Measurements from ENCODE around the gene AP3M1.

The AP3M1 gene

GRCh38 chr10:74175510-74176379, 25.1 kb upstream of the AP3M1 start:
- H4K20me1 ChIP-seq (ENCODE audit: insufficient read depth, low read length, poor library complexity, severe bottlenecking): no peaks in the 10 kb centered on the region
- H3K4me3 ChIP-seq (ENCODE audit: low read length, poor library complexity, severe bottlenecking): peak overlapping the region; percentile 94
- no peaks in the 10 kb centered on the region for H3K27me3 ChIP-seq (ENCODE audit: insufficient read depth, low read length, poor library complexity, severe bottlenecking)
- no peaks in the 10 kb centered on the region for H3K9me2 ChIP-seq (replicated peaks; ENCODE audit: low read depth, low read length)
- H3K9me3 ChIP-seq (ENCODE audit: insufficient read depth, low read depth, low read length): no peaks in the 10 kb centered on the region
- peaks cover 30% of the 10 kb centered on the region for H3K79me2 ChIP-seq (ENCODE audit: insufficient read depth, low read length)
- TF ChIP-seq CTCF (conservative IDR thresholded peaks at IDR 0.05; ENCODE audit: low read length): no peak
- TF ChIP-seq EZH2phosphoT487 (IDR thresholded peaks at IDR 0.05; ENCODE audit: borderline replicate concordance): no peak
- peaks cover 35% of the 10 kb centered on the region for H3K4me1 ChIP-seq (ENCODE audit: insufficient read depth, low read length, poor library complexity, severe bottlenecking)
- no peaks in the 10 kb centered on the region for H3K36me3 ChIP-seq (ENCODE audit: insufficient read depth, low read length)
- peak overlapping the region; percentile 86 for H3K9ac ChIP-seq (ENCODE audit: low read depth, low read length, poor library complexity, severe bottlenecking)
- H3K4me2 ChIP-seq (ENCODE audit: low read depth, low read length, poor library complexity, severe bottlenecking): peak overlapping the region; percentile 95
- 0 out of 2 replicates have a peak, but pooled peaks cover 9% of the 10 kb centered on the region for H3F3A ChIP-seq (ENCODE audit: low read depth)
- H2AFZ ChIP-seq (ENCODE audit: low read length): peak overlapping the region; percentile 98

GRCh38 chr10:74174521-74174920, 23.9 kb upstream of the AP3M1 start:
- H3K4me1 ChIP-seq (ENCODE audit: insufficient read depth, low read length, poor library complexity, severe bottlenecking): peaks cover 30% of the 10 kb centered on the region
- no peak overlapping the region for H3K4me2 ChIP-seq (ENCODE audit: low read depth, low read length, poor library complexity, severe bottlenecking)
- TF ChIP-seq EZH2phosphoT487 (IDR thresholded peaks at IDR 0.05; ENCODE audit: borderline replicate concordance) (no peak), CTCF (conservative IDR thresholded peaks at IDR 0.05; ENCODE audit: low read length) (no peak)
- H3K27me3 ChIP-seq (ENCODE audit: insufficient read depth, low read length, poor library complexity, severe bottlenecking): no peaks in the 10 kb centered on the region
- peaks cover 26% of the 10 kb centered on the region for H3K79me2 ChIP-seq (ENCODE audit: insufficient read depth, low read length)
- H3F3A ChIP-seq (ENCODE audit: low read depth): 0 out of 2 replicates have a peak, but pooled peaks cover 9% of the 10 kb centered on the region
- no peak overlapping the region for H3K4me3 ChIP-seq (ENCODE audit: low read length, poor library complexity, severe bottlenecking)
- no peak overlapping the region for H2AFZ ChIP-seq (ENCODE audit: low read length)
- no peak overlapping the region for H3K9ac ChIP-seq (ENCODE audit: low read depth, low read length, poor library complexity, severe bottlenecking)
- H3K9me2 ChIP-seq (replicated peaks; ENCODE audit: low read depth, low read length): no peaks in the 10 kb centered on the region
- no peaks in the 10 kb centered on the region for H4K20me1 ChIP-seq (ENCODE audit: insufficient read depth, low read length, poor library complexity, severe bottlenecking)
- H3K36me3 ChIP-seq (ENCODE audit: insufficient read depth, low read length): no peaks in the 10 kb centered on the region
- no peaks in the 10 kb centered on the region for H3K9me3 ChIP-seq (ENCODE audit: insufficient read depth, low read depth, low read length)

GRCh38 chr10:74171625-74172024, 21.0 kb upstream of the AP3M1 start:
- Histone ChIP-seq H3K4me1 (ENCODE audit: insufficient read depth, low read length, poor library complexity, severe bottlenecking) (peaks cover 9% of the 10 kb centered on the region), H3F3A (ENCODE audit: low read depth) (0 out of 2 replicates have a peak, but pooled peaks cover 4% of the 10 kb centered on the region), H3K9me2 (replicated peaks; ENCODE audit: low read depth, low read length) (no peaks in the 10 kb centered on the region), H3K4me2 (ENCODE audit: low read depth, low read length, poor library complexity, severe bottlenecking) (no peak overlapping the region), H2AFZ (ENCODE audit: low read length) (no peak overlapping the region), H3K4me3 (ENCODE audit: low read length, poor library complexity, severe bottlenecking) (no peak overlapping the region), H3K27me3 (ENCODE audit: insufficient read depth, low read length, poor library complexity, severe bottlenecking) (no peaks in the 10 kb centered on the region), H3K36me3 (ENCODE audit: insufficient read depth, low read length) (no peaks in the 10 kb centered on the region), H4K20me1 (ENCODE audit: insufficient read depth, low read length, poor library complexity, severe bottlenecking) (no peaks in the 10 kb centered on the region), H3K9ac (ENCODE audit: low read depth, low read length, poor library complexity, severe bottlenecking) (no peak overlapping the region), H3K9me3 (ENCODE audit: insufficient read depth, low read depth, low read length) (no peaks in the 10 kb centered on the region), H3K79me2 (ENCODE audit: insufficient read depth, low read length) (peaks cover 2% of the 10 kb centered on the region; the same call in 1 of the 2 replicates)
- no peak for TF ChIP-seq CTCF (conservative IDR thresholded peaks at IDR 0.05; ENCODE audit: low read length)
- no peak for TF ChIP-seq EZH2phosphoT487 (IDR thresholded peaks at IDR 0.05; ENCODE audit: borderline replicate concordance)

Measured in Loucy (cell line).